Prostate gland (tissue), 2 donors: ENCODE data around the gene KIF16B. TPM values are rescaled to one million over a fixed set of nuclear protein-coding genes. Genes with fewer than 3 reads are reported as not detected.

Source experiments
- DNase-seq: peaks from one replicate; pipeline ENCODE4 v3.0.0-alpha.2; 2019; ENCODE audit warnings: low spot score
- H3K27ac ChIP-seq, 2 donors: fragments of 200-600 bp; sonication (generic); 2 replicates each; pipeline ENCODE4 v1.5.1; 2017 to 2019
- H3K27me3 ChIP-seq: fragments of 200-600 bp; sonication (generic); replicated peaks from 2 replicates; pipeline ENCODE4 v1.5.1; 2019; ENCODE audit not compliant: insufficient read depth
- H3K36me3 ChIP-seq, 2 donors: fragments of 200-600 bp; sonication (generic); 1 replicate in 1 of 2; 2 replicates in 1 of 2; pipeline versions ENCODE4 v1.5.1 to v1.8.1; 2017 to 2019
- H3K4me1 ChIP-seq: fragments of 200-600 bp; sonication (generic); replicated peaks from 2 replicates; pipeline ENCODE4 v1.5.1; 2019
- H3K4me3 ChIP-seq, 2 donors: fragments of 200-600 bp; sonication (generic); 2 replicates each; pipeline ENCODE4 v1.5.1; 2017 to 2019
- H3K9me3 ChIP-seq: fragments of 200-600 bp; sonication (generic); 2 replicates; pipeline ENCODE4 v1.5.1; 2017
- CTCF ChIP-seq, 4 experiments: fragments of 200-600 bp in 2 of 4; fragments of 450-650 bp in 2 of 4; sonication (generic) in 2 of 4; IDR thresholded peaks; 1 replicate in 3 of 4; 2 replicates in 1 of 4; pipeline ENCODE4 v1.5.1; 2016 to 2019; ENCODE audit warnings: antibody characterized with exemption in 4 of 4, mild to moderate bottlenecking in 2 of 4, moderate library complexity in 2 of 4
- POLR2A ChIP-seq: fragments of 450-650 bp; IDR thresholded peaks from one replicate; pipeline ENCODE4 v1.6.1; 2016; ENCODE audit warnings: antibody characterized with exemption, mild to moderate bottlenecking
- POLR2AphosphoS5 ChIP-seq: sonication (generic); formaldehyde crosslinking; IDR thresholded peaks from one replicate; pipeline ENCODE4 v1.6.1; 2017; ENCODE audit warnings: antibody characterized with exemption
- WGBS: methylation state at CpG from one replicate; pipeline ENCODE4 v1.1.5; 2018; 5-methylcytosine and 5-hydroxymethylcytosine counted together
- intact Hi-C: fragments of 100-400 bp; cut with DNase I; formaldehyde crosslinking; loops from one replicate; pipeline ENCODE4 v1.14.2; 2022
- total RNA-seq, 2 donors: library from RNA; depleted of rRNA; stranded (reverse); fragments of >200 nt; gene quantifications; one replicate each; pipeline ENCODE4 v1.1.0, GENCODE V29; 2016

Gene KIF16B
- total RNA-seq, 2 donors from 2014 or later = 11.5 to 24.4 TPM

GRCh38 chr20:16488616-16489015 is 84.6 kb downstream of the KIF16B start:
- 78% methylated on average over 3 of the region's 3 CpGs for WGBS
- TF ChIP-seq CTCF (IDR thresholded peaks at IDR 0.05) (no peak), POLR2AphosphoS5 (no peak), POLR2A (no peak)
- Histone ChIP-seq H3K4me3 (no peak overlapping the region), H3K4me1 (no peaks in the 10 kb centered on the region), H3K9me3 (no peaks in the 10 kb centered on the region), H3K27ac (no peak overlapping the region), H3K27me3 (no peaks in the 10 kb centered on the region), H3K36me3 (no peaks in the 10 kb centered on the region)
- no peak for DNase-seq
- intact Hi-C loops = no loop called here

- Histone ChIP-seq H3K4me3 (no peak overlapping the region), H3K9me3 (no peaks in the 10 kb centered on the region), H3K36me3 (no peaks in the 10 kb centered on the region), H3K27ac (no peak overlapping the region), H3K27me3 (no peaks in the 10 kb centered on the region), H3K4me1 (no peaks in the 10 kb centered on the region)
- intact Hi-C loops = no loop called here
- no peak for DNase-seq
- no peak for TF ChIP-seq POLR2A
- no peak for TF ChIP-seq CTCF (IDR thresholded peaks at IDR 0.05)
- TF ChIP-seq POLR2AphosphoS5 = no peak
- 80% methylated on average over 8 of the region's 8 CpGs for WGBS
Measured at GRCh38 chr20:16488086-16488485, 85.2 kb downstream of the KIF16B start.

GRCh38 chr20:16486532-16486931 is 86.7 kb downstream of the KIF16B start:
- Histone ChIP-seq H3K9me3 (no peaks in the 10 kb centered on the region), H3K27ac (no peak overlapping the region), H3K4me1 (no peaks in the 10 kb centered on the region), H3K27me3 (no peaks in the 10 kb centered on the region), H3K4me3 (no peak overlapping the region), H3K36me3 (no peaks in the 10 kb centered on the region)
- DNase-seq = no peak
- 92% methylated on average over 6 of the region's 6 CpGs for WGBS
- intact Hi-C loops = no loop called here
- TF ChIP-seq POLR2AphosphoS5 = no peak
- TF ChIP-seq POLR2A = no peak
- TF ChIP-seq CTCF (IDR thresholded peaks at IDR 0.05) = no peak

DNA sequence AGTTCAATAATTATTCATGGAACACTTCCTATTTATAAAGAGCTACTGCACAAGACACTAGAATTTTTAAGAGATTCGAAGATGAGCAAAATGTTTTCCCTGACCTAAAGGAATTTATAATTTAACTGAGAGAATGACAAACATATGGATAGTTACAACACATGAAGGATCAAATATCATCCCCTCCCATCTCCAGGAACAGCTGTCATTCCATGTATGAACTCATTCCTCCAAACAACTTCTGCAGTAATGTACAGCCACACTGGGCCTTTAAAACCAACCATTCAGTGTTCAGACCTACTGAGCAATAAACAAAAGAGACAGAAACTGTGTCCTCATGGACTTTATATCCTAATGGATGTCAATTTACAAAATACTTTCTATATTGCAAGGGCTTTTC is 87.8 kb downstream of the KIF16B start:
- WGBS = 83% methylated on average over 1 of the region's 1 CpG
- H3K27me3 ChIP-seq = no peaks in the 10 kb centered on the region
- no peaks in the 10 kb centered on the region for H3K36me3 ChIP-seq
- H3K27ac ChIP-seq = no peak overlapping the region
- H3K9me3 ChIP-seq = no peaks in the 10 kb centered on the region
- intact Hi-C loops = no loop called here
- no peaks in the 10 kb centered on the region for H3K4me1 ChIP-seq
- no peak overlapping the region for H3K4me3 ChIP-seq
- no peak for DNase-seq
- TF ChIP-seq POLR2AphosphoS5 = no peak
- no peak for TF ChIP-seq POLR2A
- TF ChIP-seq CTCF (IDR thresholded peaks at IDR 0.05) = no peak

DNA sequence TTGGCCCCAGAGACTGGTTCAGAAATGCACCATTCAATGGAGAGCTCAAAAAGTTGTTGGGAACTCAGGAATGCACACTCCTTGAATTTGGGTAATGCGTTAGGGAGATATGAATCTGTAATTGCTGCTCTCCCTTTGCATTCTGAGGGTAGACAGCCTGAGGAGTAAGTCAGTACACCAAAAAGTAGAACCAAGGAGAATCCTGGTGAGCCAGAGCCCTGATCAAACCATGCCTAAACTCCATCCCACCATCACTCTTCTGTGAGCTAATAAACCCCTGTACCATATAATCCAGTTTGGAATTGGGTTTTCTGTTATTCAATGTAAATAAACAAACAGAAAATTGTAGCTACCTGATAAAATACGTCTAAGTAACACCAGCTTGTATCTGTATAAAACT is 90.2 kb downstream of the KIF16B start:
- no peak for DNase-seq
- no peaks in the 10 kb centered on the region for H3K36me3 ChIP-seq
- 94% methylated on average over 2 of the region's 2 CpGs for WGBS
- no peak overlapping the region for H3K4me3 ChIP-seq
- H3K27me3 ChIP-seq = no peaks in the 10 kb centered on the region
- H3K9me3 ChIP-seq = no peaks in the 10 kb centered on the region
- TF ChIP-seq POLR2AphosphoS5 (no peak), CTCF (IDR thresholded peaks at IDR 0.05) (no peak), POLR2A (no peak)
- H3K27ac ChIP-seq = no peak overlapping the region
- intact Hi-C loops = no loop called here
- no peaks in the 10 kb centered on the region for H3K4me1 ChIP-seq
